ENCODE measurements around the gene LRBA. TPM values are rescaled to one million over a fixed set of nuclear protein-coding genes. Genes with fewer than 3 reads are reported as not detected.

The LRBA gene
- polyA plus RNA-seq, 5 donors, result 39.8 to 58.2 (median 54.4) TPM

GRCh38 chr4:150590631-150591030 lies 424.5 kb downstream of the LRBA start:
- no peak for DNase-seq

- no peak for DNase-seq
Observed at GRCh38 chr4:150589157-150589556, 425.9 kb downstream of the LRBA start.

- no peak for DNase-seq
Observed at GRCh38 chr4:150588316-150588715, 426.8 kb downstream of the LRBA start.

DNA sequence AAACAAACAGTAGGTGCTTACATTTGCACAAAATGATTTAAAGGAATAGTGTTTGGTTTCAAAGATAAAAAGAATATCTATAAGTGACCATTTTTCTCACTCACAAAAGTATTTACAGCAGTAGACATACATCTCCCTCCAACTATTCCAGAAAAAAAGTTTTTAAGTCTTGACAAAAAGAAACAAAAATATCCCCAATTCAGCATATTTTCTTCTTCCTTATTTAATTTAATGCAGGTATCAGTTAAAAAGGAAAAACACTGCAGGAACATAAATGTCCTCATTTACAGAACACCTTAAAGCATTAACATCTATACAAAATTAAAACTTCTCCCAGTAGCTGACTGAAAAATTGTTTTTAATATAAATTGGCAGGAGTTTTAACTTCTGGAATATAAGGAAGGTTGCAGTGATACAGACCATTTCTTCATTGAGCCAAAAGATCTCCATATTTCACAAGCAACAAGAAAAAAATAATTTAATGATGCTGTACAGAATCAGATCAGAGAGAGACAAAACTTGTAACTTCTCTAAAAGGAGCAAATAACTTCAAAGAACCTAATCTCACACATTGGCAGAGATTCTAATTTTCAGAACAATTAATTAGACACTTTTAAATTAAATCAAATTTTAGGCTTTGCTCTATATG lies 428.8 kb downstream of the LRBA start:
- DNase-seq, result no peak

- DNase-seq, result no peak
Observed at GRCh38 chr4:150585611-150586010, 429.5 kb downstream of the LRBA start.

- no peak for DNase-seq
Observed at GRCh38 chr4:150584111-150584915, 430.8 kb downstream of the LRBA start.

DNA sequence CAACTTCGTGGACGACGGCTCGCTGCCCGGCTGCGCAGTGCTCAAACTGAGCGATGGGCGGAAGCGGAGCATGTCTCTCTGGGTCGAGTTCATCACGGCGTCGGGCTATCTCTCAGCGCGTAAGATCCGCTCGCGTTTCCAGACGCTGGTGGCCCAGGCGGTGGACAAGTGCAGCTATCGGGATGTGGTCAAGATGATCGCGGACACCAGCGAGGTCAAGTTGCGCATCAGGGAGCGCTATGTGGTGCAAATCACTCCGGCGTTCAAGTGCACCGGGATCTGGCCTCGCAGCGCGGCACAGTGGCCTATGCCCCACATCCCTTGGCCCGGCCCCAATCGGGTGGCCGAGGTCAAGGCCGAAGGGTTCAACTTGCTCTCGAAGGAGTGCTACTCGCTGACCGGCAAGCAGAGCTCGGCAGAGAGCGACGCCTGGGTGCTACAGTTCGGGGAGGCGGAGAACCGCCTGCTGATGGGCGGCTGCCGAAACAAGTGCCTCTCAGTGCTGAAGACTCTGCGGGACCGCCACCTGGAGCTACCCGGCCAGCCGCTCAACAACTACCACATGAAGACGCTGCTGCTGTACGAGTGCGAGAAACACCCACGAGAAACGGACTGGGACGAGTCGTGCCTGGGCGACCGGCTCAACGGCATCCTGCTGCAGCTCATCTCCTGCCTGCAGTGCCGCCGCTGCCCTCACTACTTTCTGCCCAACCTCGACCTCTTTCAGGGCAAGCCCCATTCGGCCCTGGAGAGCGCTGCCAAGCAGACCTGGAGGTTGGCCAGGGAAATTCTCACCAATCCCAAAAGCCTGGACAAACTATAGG lies 431.6 kb downstream of the LRBA start:
- peak in 1 of 2 donors; percentile 37 for DNase-seq

DNA sequence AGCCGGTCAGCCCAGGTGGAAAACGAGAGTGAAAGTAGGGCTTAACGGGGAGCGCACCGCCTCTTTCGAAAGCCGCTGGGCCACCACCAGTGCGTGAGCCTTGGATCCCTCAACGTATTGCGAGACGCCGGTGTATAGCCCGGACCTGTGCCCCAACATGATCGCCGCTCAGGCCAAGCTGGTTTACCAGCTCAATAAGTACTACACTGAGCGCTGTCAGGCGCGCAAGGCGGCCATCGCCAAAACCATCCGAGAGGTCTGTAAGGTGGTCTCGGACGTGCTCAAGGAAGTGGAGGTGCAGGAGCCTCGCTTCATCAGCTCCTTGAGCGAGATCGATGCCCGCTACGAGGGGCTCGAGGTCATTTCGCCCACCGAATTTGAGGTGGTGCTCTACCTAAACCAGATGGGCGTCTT lies 432.2 kb downstream of the LRBA start:
- DNase-seq, result peak in 1 of 2 donors; percentile 14

DNA sequence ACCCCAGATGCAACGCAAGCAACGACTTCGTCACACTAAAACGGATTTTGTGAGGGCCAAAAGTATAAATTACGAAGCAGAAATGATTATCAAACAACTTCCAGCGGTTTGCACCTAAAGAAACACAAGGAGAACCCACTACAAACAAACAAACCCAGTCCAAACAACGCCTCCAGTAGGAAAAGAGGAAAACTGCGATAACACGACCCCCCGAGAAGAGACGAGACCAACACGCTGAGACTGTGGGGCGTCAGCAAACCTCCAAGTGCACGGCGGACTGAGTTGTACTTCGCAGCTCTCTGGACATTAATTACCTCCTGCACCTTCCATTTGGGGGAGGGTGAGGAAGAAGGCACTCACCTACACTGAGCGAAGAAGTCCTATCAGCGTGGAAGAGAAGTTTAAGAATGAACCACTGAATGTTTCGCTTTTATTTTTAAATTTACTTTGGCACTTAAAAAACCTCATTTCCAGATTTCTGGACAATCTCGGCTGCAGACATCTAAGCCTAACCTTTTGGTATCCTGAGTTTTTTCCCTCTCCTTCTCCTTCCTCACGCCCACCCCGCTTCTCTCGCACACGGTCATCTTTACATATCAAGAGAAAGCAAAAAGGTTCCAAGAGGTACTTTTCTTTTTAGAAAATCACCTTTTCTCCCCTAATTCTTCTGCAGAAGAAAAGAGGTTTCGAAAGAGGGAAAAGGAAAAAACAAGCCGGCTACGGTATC lies 432.8 kb downstream of the LRBA start, which contains the start of gene MAB21L2:
Gene MAB21L2, plus strand, starts transcription at position 6 of the 727 bp plus-strand sequence. CDS start 879 bp downstream, outside the sequence.
- peak in 1 of 2 donors; percentile 16 for DNase-seq

DNA sequence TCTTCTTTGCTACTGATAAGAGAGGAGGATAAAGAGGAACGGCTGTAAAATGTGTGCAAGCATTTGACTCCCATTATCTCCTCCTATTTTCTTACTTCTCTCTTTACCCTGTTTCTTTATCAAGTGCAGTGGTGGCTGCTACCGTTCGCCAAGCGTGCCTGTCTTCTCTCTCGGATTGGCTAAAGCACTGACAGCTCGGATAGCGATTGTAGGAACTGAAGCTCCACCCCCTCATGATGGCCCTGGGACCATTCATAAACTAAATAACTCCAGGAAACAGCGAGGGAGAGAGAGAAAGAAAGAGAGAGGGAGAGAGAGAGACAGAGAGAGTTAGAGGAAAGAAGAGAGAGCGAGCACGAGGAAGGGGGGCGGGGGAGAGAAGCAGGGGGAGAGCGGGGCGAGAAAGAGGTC lies 433.4 kb downstream of the LRBA start:
- DNase-seq, result no peak

DNA sequence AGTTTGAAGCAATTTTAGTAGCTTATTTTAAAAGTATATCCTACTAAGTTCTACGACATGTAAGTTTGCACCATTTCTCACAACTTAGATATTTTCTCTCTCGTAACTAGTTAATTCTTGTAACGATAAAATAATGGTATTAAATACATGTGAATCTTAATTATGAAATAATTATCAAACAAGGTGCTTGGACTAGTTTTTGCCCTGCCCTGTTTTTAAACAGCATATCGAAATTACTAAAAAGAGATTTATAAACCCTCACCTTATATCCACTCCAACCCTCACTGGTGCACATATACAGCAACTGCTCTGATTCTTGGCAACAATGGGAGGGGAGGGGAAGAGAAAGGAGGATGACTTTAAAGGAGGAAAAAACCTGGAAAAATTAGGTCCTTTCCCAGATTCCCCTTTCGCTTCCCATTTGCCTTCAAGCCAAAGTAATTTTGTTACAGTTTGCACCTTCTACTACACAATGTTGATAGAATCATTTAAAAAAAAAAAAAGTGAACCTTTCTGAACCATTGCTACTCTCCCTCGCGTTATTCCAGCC lies 434.0 kb downstream of the LRBA start:
- no peak for DNase-seq

DNA sequence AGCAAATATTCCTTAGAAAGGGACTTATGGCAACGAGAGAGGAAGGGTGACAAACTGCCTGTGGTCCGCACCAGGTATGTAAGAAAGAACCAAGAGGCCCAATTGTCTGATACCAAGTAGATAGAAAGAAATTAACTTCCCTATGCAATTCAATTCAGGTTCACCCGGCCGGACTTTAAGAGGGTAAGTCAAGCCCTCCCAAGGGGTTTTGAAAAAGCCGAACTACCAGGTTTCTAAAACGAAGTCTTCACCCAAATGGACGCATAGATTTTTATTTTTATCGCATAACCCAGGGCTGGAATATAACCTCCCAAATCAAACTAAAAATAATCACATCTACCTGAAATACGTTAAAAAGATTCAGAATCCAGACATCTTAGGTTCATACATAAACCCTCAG lies 434.8 kb downstream of the LRBA start:
- no peak for DNase-seq

DNA sequence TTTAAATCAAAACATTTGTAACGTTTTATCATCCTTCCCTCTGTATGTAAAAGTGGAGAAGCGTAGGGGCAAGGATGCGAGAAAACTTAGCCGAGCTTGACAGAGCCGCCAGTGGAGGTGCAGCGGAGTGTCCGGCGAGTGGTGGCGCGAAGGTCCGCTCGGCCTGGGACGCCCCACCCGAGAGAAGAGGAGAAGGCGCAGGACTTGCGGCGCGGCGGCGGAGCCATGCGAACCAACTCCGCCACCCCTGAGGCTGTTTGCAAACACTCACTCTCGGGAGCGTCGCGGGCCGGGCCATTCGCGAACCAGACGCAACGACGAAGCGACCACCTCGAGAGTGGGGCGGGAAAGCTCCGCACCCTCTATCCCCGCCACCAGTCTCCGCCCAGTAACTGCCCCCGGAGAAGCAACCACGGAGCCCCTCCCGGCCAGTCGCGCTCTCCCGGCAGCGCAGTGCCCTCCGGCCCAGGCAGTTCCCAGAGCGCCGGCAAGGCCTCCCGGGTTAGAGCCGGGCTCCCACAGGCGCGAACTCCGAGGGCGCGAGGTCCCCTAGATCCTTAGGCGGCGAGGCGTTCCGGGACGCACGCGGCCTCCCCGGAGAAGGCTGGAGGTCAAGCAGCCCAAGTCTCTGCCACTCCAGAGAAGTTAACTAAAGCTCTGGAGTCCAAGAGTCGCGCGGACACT lies 435.4 kb downstream of the LRBA start:
- DNase-seq, result peak in 1 of 2 donors; percentile 40

DNA sequence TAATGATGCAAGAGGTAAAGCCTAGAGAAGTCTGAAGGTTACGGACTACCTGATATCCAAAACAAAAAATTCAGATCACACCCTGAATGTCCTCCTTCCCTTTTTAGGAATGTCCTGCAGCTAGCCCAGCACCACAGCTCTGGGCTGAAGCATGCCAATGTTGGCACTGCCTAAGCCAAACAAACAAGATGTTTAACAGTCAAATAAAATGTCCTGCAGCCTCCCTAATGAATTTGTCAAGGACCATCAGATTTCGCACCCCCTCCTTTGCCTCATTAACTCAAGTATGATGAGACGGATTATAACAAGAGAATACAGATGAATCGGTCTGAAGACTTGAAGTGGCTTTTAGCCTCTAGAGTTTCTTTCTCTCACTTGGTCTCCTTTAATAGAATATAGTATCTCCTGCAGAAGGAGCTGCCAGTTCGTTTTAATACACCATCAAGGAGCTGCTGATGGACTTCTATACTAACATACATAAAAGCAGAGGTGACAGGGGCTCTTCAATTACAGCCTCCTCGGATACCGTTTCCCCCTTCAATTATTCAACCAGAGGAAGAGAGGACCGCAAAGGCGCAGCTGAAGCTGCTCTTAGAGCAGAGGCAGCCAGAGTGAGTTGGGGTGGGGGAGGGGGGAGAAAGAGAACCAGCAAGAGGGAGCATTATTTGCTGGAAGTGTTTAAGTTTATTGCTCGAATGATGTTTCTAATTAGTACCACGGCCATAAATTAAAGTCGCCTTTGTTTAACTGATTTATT lies 436.2 kb downstream of the LRBA start:
- DNase-seq, result no peak

DNA sequence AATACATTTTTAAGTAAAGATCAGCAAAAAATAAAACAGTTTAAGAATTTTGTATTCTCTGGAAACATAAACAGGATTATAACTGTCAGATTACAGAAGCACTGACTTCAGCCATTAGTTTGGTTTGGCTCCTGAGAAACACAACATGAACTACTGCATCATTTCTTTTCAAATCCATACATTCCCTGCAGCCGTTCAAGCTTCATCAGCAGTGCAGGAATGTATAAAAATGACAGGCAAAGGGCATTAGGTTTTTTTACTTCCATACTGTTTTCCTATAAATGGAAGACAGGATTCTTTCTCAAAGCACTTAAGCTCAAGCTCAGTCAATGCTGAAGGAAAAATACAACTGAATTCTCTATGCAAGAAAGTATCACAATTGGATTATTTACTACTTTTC lies 437.3 kb downstream of the LRBA start:
- DNase-seq, result no peak

DNA sequence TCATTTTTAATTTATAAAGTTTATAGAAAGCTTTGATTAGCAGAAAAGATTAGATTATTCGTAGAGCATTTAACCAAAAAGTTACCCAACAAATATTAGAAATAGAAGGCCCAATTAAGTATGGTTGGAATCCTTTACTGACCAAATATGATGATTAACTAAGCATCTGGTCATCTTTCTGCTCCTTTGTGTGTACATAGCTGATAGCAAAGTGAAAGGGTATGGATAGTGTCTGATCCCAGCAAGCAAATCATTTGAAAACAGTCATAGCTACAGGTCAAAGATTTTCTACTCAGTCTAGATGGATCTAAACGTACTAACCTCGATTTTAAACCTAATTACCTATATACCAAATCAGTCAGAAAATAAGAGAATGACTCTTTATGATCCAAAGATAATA lies 440.4 kb downstream of the LRBA start:
- no peak for DNase-seq

DNA sequence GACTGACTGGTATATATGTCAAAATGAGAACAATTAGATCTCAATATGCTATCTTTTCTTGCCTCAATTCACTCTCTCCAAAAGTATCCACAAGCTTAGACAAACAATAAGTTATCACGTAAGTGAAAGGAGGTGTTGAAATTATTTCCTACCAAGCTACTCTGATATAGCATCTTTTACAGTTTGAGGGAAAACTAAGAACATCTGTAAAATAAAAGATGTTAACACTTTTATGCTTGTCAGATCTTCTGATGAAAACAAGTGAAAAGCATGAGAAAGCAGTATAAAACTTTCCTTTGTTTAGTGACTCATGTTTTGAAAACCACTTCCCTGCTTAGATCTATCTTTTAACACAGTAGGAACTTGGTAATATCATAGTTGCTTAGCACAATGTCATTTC lies 441.6 kb downstream of the LRBA start:
- DNase-seq, result no peak

GRCh38 chr4:150572704-150573504 lies 442.2 kb downstream of the LRBA start:
- DNase-seq, result no peak

GRCh38 chr4:150570862-150571261 lies 444.2 kb downstream of the LRBA start:
- no peak for DNase-seq
